Nephron (organoid): ENCODE results near the gene TSPAN5.

Source experiments
- H3K27ac Mint-ChIP-seq, 3 experiments: 2 replicates each; pipeline ENCODE4 v1.8.0; 2020; ENCODE audit warnings: mixed read lengths in 3 of 3, mild to moderate bottlenecking in 2 of 3, moderate library complexity in 1 of 3
- H3K27me3 Mint-ChIP-seq: 2 replicates; pipeline ENCODE4 v1.8.0; 2021; ENCODE audit warnings: low read depth, mild to moderate bottlenecking, moderate library complexity, mixed read lengths
- H3K36me3 Mint-ChIP-seq: 2 replicates; pipeline ENCODE4 v1.8.0; 2020; ENCODE audit warnings: low read depth, mixed read lengths
- H3K4me1 Mint-ChIP-seq: 2 replicates; pipeline ENCODE4 v1.8.0; 2020; ENCODE audit warnings: mixed read lengths
- H3K4me3 Mint-ChIP-seq, 3 experiments: 2 replicates each; pipeline ENCODE4 v1.8.0; 2020; ENCODE audit warnings: mild to moderate bottlenecking in 3 of 3, mixed read lengths in 3 of 3, moderate library complexity in 2 of 3
- H3K9me3 Mint-ChIP-seq: 2 replicates; pipeline ENCODE4 v1.8.0; 2020; ENCODE audit warnings: mixed read lengths
- CTCF ChIP-seq, 3 experiments: fragments of 200-600 bp; sonication (generic); IDR thresholded peaks; one replicate each; pipeline ENCODE4 v1.5.0; 2021; ENCODE audit warnings: antibody characterized with exemption in 3 of 3; ENCODE audit not compliant: unreplicated experiment in 3 of 3

The TSPAN5 gene

GRCh38 chr4:98506462-98507132 lies 151.8 kb downstream of the TSPAN5 start:
- peak in 1 of 3 experiments; percentile 22 for TF ChIP-seq CTCF (IDR thresholded peaks at IDR 0.05; ENCODE audit: unreplicated experiment in 3 of 3)
- no peaks in the 10 kb centered on the region for H3K27me3 Mint-ChIP-seq
- no peak overlapping the region for H3K4me3 Mint-ChIP-seq
- peaks cover 33% of the 10 kb centered on the region for H3K4me1 Mint-ChIP-seq
- no peaks in the 10 kb centered on the region for H3K9me3 Mint-ChIP-seq
- no peaks in the 10 kb centered on the region for H3K36me3 Mint-ChIP-seq
- peak overlapping the region in 2 of 3 experiments; percentile 53 for H3K27ac Mint-ChIP-seq

- H3K4me3 Mint-ChIP-seq = no peak overlapping the region
- H3K36me3 Mint-ChIP-seq = no peaks in the 10 kb centered on the region
- H3K9me3 Mint-ChIP-seq = no peaks in the 10 kb centered on the region
- no peaks in the 10 kb centered on the region for H3K27me3 Mint-ChIP-seq
- TF ChIP-seq CTCF (IDR thresholded peaks at IDR 0.05; ENCODE audit: unreplicated experiment in 3 of 3) = no peak
- no peak overlapping the region for H3K27ac Mint-ChIP-seq
- H3K4me1 Mint-ChIP-seq = peaks cover 29% of the 10 kb centered on the region
These were observed 152.4 kb downstream of the TSPAN5 start for GRCh38 chr4:98505992-98506391.

- no peak for TF ChIP-seq CTCF (IDR thresholded peaks at IDR 0.05; ENCODE audit: unreplicated experiment in 3 of 3)
- Mint-ChIP-seq H3K27ac (no peak overlapping the region), H3K4me3 (no peak overlapping the region), H3K9me3 (no peaks in the 10 kb centered on the region), H3K36me3 (no peaks in the 10 kb centered on the region), H3K27me3 (no peaks in the 10 kb centered on the region), H3K4me1 (peaks cover 10% of the 10 kb centered on the region)
These were observed 154.3 kb downstream of the TSPAN5 start for GRCh38 chr4:98504091-98504490.

GRCh38 chr4:98503676-98504075 lies 154.7 kb downstream of the TSPAN5 start:
- H3K27ac Mint-ChIP-seq = no peak overlapping the region
- TF ChIP-seq CTCF (IDR thresholded peaks at IDR 0.05; ENCODE audit: unreplicated experiment in 3 of 3) = no peak
- H3K9me3 Mint-ChIP-seq = no peaks in the 10 kb centered on the region
- no peaks in the 10 kb centered on the region for H3K27me3 Mint-ChIP-seq
- no peak overlapping the region for H3K4me3 Mint-ChIP-seq
- no peaks in the 10 kb centered on the region for H3K36me3 Mint-ChIP-seq
- peaks cover 6% of the 10 kb centered on the region for H3K4me1 Mint-ChIP-seq

GRCh38 chr4:98502624-98503023 lies 155.8 kb downstream of the TSPAN5 start:
- no peaks in the 10 kb centered on the region for H3K9me3 Mint-ChIP-seq
- H3K4me1 Mint-ChIP-seq = peaks cover 5% of the 10 kb centered on the region
- H3K27ac Mint-ChIP-seq = no peak overlapping the region
- no peak overlapping the region for H3K4me3 Mint-ChIP-seq
- no peak for TF ChIP-seq CTCF (IDR thresholded peaks at IDR 0.05; ENCODE audit: unreplicated experiment in 3 of 3)
- no peaks in the 10 kb centered on the region for H3K36me3 Mint-ChIP-seq
- no peaks in the 10 kb centered on the region for H3K27me3 Mint-ChIP-seq

- Mint-ChIP-seq H3K9me3 (no peaks in the 10 kb centered on the region), H3K36me3 (no peaks in the 10 kb centered on the region), H3K4me3 (no peak overlapping the region), H3K4me1 (peaks cover 5% of the 10 kb centered on the region), H3K27ac (no peak overlapping the region), H3K27me3 (no peaks in the 10 kb centered on the region)
- no peak for TF ChIP-seq CTCF (IDR thresholded peaks at IDR 0.05; ENCODE audit: unreplicated experiment in 3 of 3)
These were observed 156.4 kb downstream of the TSPAN5 start for GRCh38 chr4:98502031-98502430.
